ENCODE results near the gene ZNF700.
"Not testable (repeated sequence)": the region's sequence is repeated elsewhere in the genome, so short reads cannot be mapped to it uniquely, and the experiment has no call there.

The ZNF700 gene

GRCh38 chr19:11991921-11992320 is 67.0 kb downstream of the ZNF700 start:
- not testable (repeated sequence) for DNase-seq

GRCh38 chr19:11995174-11995573 is 70.3 kb downstream of the ZNF700 start:
- no peak for DNase-seq

All from T-helper 1 cell (primary cell).